Measurements from ENCODE around the gene SMAD2.

SMAD2 gene

GRCh38 chr18:47895565-47896250 is 34.8 kb downstream of the SMAD2 start:
- Histone ChIP-seq H2AFZ (ENCODE audit: low read depth, low read length) (no peak overlapping the region), H3K4me1 (ENCODE audit: insufficient read depth, low read length) (no peaks in the 10 kb centered on the region), H3K4me2 (ENCODE audit: insufficient read depth, low read length) (no peak overlapping the region), H3K4me3 (ENCODE audit: low read depth in 1 of 2, low read length in 2 of 2) (no peak overlapping the region), H3K27ac (ENCODE audit: low read length) (no peak overlapping the region), H3K9me3 (ENCODE audit: insufficient read depth, low read length, severe bottlenecking) (peaks cover 1% of the 10 kb centered on the region), H4K20me1 (ENCODE audit: insufficient read depth, low read length) (peaks cover 41% of the 10 kb centered on the region), H3K36me3 (ENCODE audit: insufficient read depth, low read length) (peaks cover 43% of the 10 kb centered on the region), H3K79me2 (ENCODE audit: insufficient read depth, low read length) (peaks cover 89% of the 10 kb centered on the region), H3K9ac (ENCODE audit: low read depth, low read length) (no peak overlapping the region), H3K27me3 (ENCODE audit: insufficient read depth, low read length, poor library complexity) (no peaks in the 10 kb centered on the region)
- no peak; the same call in 2 of the 3 replicates for ATAC-seq (ENCODE audit: insufficient read depth, low read depth)
- TF ChIP-seq EZH2 (IDR thresholded peaks at IDR 0.05; ENCODE audit: borderline replicate concordance, low read depth, low read length, severe bottlenecking) (no peak), CTCF (IDR thresholded peaks at IDR 0.05; ENCODE audit: borderline replicate concordance, extremely low read depth, low read length, poor library complexity, severe bottlenecking) (no peak)
- DNase-seq: no peak

- Histone ChIP-seq H3K27me3 (ENCODE audit: insufficient read depth, low read length, poor library complexity) (no peaks in the 10 kb centered on the region), H3K79me2 (ENCODE audit: insufficient read depth, low read length) (peaks cover 86% of the 10 kb centered on the region), H2AFZ (ENCODE audit: low read depth, low read length) (no peak overlapping the region), H3K4me1 (ENCODE audit: insufficient read depth, low read length) (no peaks in the 10 kb centered on the region), H3K4me3 (ENCODE audit: low read depth in 1 of 2, low read length in 2 of 2) (no peak overlapping the region), H3K4me2 (ENCODE audit: insufficient read depth, low read length) (no peak overlapping the region), H3K36me3 (ENCODE audit: insufficient read depth, low read length) (peaks cover 56% of the 10 kb centered on the region), H3K9me3 (ENCODE audit: insufficient read depth, low read length, severe bottlenecking) (no peaks in the 10 kb centered on the region), H3K27ac (ENCODE audit: low read length) (no peak overlapping the region), H3K9ac (ENCODE audit: low read depth, low read length) (no peak overlapping the region), H4K20me1 (ENCODE audit: insufficient read depth, low read length) (peaks cover 35% of the 10 kb centered on the region; the same call in 1 of the 2 replicates)
- no peak for DNase-seq
- no peak for ATAC-seq (ENCODE audit: insufficient read depth, low read depth)
- TF ChIP-seq EZH2 (IDR thresholded peaks at IDR 0.05; ENCODE audit: borderline replicate concordance, low read depth, low read length, severe bottlenecking): no peak
- TF ChIP-seq CTCF (IDR thresholded peaks at IDR 0.05; ENCODE audit: borderline replicate concordance, extremely low read depth, low read length, poor library complexity, severe bottlenecking): no peak
Measured at GRCh38 chr18:47893939-47894699, 36.3 kb downstream of the SMAD2 start.

GRCh38 chr18:47893047-47893446 is 37.4 kb downstream of the SMAD2 start:
- no peak overlapping the region for H3K9ac ChIP-seq (ENCODE audit: low read depth, low read length)
- TF ChIP-seq EZH2 (IDR thresholded peaks at IDR 0.05; ENCODE audit: borderline replicate concordance, low read depth, low read length, severe bottlenecking) (no peak), CTCF (IDR thresholded peaks at IDR 0.05; ENCODE audit: borderline replicate concordance, extremely low read depth, low read length, poor library complexity, severe bottlenecking) (no peak)
- ATAC-seq (ENCODE audit: insufficient read depth, low read depth): no peak
- H3K4me2 ChIP-seq (ENCODE audit: insufficient read depth, low read length): no peak overlapping the region
- H3K79me2 ChIP-seq (ENCODE audit: insufficient read depth, low read length): peaks cover 86% of the 10 kb centered on the region
- no peak for DNase-seq
- H3K27me3 ChIP-seq (ENCODE audit: insufficient read depth, low read length, poor library complexity): no peaks in the 10 kb centered on the region
- H3K9me3 ChIP-seq (ENCODE audit: insufficient read depth, low read length, severe bottlenecking): no peaks in the 10 kb centered on the region
- H3K36me3 ChIP-seq (ENCODE audit: insufficient read depth, low read length): peaks cover 66% of the 10 kb centered on the region
- H3K27ac ChIP-seq (ENCODE audit: low read length): no peak overlapping the region
- H3K4me3 ChIP-seq (ENCODE audit: low read depth in 1 of 2, low read length in 2 of 2): no peak overlapping the region
- H4K20me1 ChIP-seq (ENCODE audit: insufficient read depth, low read length): peaks cover 27% of the 10 kb centered on the region; the same call in 1 of the 2 replicates
- H3K4me1 ChIP-seq (ENCODE audit: insufficient read depth, low read length): no peaks in the 10 kb centered on the region
- H2AFZ ChIP-seq (ENCODE audit: low read depth, low read length): no peak overlapping the region
